GM19468 (cell line): Measurements from ENCODE around the gene IQSEC1.

Experiments
- ATAC-seq: cut with Tn5 transposase; IDR thresholded peaks from one replicate; pipeline ENCODE4 v1.9.1; 2021; ENCODE audit warnings: mild to moderate bottlenecking, moderate library complexity, moderate number of reproducible peaks; ENCODE audit not compliant: unreplicated experiment; ENCODE audit errors: extremely low read depth

Gene IQSEC1

DNA sequence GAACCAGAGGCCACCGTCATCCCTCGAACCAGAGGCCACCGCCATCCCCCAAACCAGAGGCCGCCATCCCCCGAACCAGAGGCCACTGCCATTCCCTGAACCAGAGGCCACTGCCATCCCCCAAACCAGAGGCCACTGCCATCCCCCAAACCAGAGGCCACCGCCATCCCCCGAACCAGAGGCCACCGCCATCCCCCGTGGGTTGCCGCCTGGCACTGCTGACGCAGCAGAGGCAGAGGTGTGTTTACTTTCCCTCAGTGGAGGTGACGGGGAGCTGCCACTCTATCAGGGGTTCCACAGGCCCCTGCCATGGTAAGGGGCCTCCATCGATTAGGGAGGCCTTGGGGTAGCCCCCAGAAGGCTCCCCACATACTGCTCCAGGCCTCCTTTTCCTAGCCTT, 1.5 kb downstream of the IQSEC1 start:
- ATAC-seq, result no peak

GRCh38 chr3:13070391-13071070, 2.7 kb downstream of the IQSEC1 start:
- no peak for ATAC-seq

DNA sequence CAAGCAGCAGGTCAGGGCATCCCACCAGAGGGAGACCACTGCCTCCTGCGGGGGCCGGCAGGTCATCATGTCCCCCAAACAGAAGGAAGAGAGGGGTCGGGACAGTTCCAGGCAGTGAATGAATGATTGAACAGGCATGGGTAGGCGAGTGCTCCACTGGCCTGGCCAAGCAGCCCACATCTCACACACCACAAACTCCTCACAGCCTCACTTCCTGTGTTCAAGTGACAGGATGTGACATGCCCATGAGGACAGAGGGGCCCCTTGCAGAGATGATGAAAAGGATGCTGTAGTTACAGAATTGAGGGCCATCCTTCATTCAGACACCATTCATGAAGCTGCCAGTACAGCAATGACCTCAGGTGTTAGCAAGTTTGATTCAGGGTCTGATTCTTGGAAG, 3.7 kb downstream of the IQSEC1 start:
- ATAC-seq, result peak; percentile 59

DNA sequence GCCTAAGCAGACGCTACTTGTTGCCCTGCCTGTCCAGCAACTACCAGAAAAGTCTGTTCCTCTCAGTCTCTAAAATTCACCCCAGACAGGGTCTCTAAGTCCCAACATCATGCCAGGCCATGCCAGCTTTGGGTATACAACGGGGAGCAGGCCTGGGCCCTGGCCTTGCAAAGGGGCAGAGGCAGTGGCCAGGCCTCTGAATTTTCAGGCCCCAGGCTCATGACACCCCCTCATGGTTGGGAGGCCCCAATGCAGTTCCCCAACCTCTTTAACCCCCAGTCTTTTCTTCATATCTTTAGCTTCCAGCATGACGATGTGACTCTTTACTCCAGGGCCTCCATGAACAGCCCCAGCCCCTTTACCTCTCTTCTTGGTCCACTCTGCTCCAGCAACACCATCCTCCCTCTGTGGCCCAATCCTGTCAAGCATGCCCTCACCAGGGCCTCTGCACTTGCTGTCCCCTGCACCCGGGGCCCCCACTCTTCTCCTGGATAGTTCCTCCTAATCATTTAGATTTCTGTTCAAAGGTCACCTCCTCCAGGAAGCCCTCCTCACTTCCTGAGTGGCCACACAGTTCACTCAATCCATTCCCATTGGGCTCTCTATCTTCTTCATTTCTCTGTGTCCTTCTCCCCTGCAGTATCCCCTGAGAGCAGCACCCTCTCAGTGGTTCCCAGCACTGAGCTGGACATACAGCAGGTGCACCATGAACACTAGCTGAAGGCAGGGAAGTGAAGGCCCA, 4.8 kb downstream of the IQSEC1 start:
- no peak for ATAC-seq

GRCh38 chr3:13067778-13068177, 5.5 kb downstream of the IQSEC1 start:
- no peak for ATAC-seq

DNA sequence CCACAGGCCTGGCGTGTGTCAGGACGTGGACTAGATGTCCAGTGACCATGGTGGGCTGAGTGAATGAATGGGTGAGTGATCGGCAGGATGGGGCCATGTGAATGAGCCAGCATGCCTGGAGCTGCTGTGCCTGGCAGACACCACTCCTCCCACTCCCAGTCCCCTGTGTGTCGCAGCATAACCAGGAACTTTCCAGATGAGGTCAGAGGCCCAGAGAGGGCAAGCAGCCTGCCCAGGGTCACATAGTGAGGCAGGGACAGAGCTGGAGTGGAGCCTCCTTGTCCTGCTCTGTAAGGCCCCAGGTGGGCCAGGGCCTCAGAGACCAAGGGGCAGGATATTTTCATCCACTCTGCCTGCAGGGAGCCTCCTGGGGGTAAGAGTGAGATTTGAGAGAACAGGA, 6.4 kb downstream of the IQSEC1 start:
- no peak for ATAC-seq

DNA sequence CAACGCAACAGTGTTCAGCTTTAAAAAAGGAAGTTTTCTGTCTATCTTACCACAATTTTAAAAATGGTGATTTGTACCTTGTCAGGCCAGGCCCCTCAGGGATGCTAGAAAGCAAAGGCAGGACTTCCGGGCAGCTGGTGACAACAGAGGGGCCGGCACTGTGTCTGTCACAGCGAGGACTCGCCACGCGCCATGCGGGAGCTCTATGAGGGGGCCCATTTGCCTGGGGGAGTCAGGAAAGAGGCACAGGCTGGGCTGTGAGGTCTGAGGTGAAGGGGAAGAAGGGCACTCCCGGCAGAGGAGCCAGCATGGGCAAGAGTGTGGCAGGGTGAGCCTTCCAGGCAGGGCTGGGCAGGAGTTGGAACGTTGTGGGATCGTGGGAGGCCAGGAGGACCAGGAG, 7.0 kb downstream of the IQSEC1 start:
- ATAC-seq, result no peak

GRCh38 chr3:13065727-13066126, 7.5 kb downstream of the IQSEC1 start:
- no peak for ATAC-seq

DNA sequence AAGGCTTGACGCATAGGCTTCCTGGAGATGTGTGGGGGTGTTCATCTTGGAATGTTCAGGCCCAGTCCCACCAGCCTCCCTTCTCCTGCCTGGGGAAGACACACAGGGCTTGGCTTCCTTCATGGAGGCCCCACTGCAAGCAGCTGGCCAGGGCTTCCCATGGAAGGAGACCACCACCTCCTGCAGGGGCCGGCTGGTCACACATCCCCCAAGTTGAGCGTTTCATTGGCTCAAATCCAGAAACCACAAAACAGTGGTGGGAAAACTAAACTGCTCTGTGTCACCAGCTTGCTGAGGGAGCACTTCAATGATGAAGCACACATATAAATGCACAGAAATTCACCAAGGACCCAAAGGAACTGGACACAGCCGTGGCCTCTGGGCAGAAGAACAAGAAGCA, 8.3 kb downstream of the IQSEC1 start:
- no peak for ATAC-seq

- ATAC-seq, result no peak
Observed at GRCh38 chr3:13064159-13064868, 8.9 kb downstream of the IQSEC1 start.

GRCh38 chr3:13063225-13063624, 10.0 kb downstream of the IQSEC1 start:
- no peak for ATAC-seq

DNA sequence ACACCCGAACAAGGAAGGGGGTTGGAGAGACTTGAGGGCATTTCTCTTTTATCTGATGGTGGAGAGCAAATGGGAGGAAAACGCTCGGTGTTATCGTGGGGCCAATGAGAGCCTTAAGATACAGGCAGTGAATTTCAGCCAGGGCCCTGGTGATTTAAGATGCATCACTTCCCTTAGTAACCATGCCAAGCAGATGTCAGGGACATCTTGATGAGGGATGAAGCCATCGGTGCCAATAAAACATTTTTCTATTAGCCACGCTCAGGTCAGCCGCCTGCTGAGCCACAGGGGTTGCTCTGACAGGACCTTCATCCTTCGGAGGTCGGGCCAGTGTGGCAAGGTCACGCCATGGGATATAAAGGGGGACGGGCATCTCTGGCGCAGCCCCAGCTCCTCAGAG, 10.6 kb downstream of the IQSEC1 start:
- no peak for ATAC-seq

DNA sequence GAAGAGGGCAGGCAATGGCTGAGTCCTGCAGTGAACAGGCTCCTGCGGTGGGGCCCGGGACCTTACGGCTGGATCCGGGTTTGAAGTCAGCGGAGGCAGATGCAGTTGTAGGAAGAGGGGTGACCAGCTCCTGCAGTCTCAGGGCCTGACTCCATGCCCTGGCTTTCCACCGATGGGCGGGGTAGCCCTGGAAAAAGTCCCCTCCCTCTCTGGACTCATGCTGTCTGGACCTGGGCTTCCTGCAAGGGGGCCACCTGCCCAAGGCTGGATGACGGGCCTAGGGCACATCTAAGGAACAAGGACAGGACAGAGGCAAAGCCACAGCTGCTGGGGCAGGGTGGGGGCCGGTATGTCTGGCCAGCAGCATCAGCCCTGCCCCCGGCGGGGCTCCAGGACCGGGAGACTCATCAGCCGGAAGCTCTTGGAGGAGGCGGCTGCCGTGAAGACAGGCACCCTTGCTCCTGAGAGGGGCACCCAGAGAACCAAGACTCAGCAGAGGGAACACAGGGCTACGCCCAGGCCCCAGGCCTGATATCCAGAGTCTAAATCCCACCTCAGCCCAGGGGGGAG, 12.8 kb downstream of the IQSEC1 start:
- no peak for ATAC-seq

GRCh38 chr3:13058346-13059120, 14.7 kb downstream of the IQSEC1 start:
- no peak for ATAC-seq

GRCh38 chr3:13057282-13058040, 15.8 kb downstream of the IQSEC1 start:
- ATAC-seq, result no peak

GRCh38 chr3:13055634-13056033, 17.6 kb downstream of the IQSEC1 start:
- no peak for ATAC-seq

- ATAC-seq, result no peak
Observed at GRCh38 chr3:13054341-13055285, 18.6 kb downstream of the IQSEC1 start.

DNA sequence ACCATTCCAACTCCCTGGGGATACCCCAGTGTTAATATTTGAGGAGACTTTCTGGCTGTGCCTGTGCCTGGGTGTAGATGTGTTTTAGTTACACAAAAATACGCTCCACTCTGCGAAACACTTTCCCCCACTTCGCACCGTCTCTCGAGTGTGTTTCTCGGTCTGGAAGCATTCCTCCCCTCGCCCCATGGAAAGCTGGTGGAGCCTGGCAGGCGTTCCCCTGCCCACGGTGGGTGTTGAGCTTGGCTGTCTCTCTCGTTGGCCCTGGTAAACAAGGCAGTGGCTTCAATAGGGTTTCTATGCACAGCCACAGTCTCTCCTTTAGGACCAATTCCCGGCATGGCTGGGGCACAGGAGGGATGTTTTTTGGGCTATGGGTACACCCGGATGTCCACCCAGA, 19.3 kb downstream of the IQSEC1 start:
- ATAC-seq, result no peak
